ENCODE measurements around the gene MEF2B.

Gene MEF2B

DNA sequence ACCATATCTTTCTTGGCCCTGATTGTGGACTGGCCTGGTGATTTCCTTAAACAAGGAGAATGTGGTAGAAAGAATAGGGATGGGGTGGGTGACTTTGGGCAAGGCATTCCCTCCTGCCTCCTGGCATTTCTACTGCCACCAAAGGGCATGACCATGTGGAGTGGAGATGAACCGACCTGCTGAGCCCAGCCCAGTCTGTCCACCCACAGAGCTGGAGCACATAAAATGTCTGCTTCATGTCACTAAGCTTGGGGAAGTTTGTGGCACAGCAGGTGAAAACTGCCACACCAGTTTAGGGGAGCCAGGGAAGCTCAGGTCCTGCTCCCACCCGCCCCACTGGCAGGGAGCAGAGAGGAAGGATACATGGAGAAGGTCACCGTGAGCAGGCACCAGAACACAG lies 38.1 kb downstream of the MEF2B start:
- TF ChIP-seq KLF9 (tag by site-specific recombination; IDR thresholded peaks at IDR 0.05; ENCODE audit: low read depth) (no peak), ZNF664 (tag by site-specific recombination; IDR thresholded peaks at IDR 0.05) (no peak), ZNF155 (tag by site-specific recombination; IDR thresholded peaks at IDR 0.05) (no peak), TRIM28 (IDR thresholded peaks at IDR 0.05; ENCODE audit: borderline replicate concordance, low read length) (peak; percentile 93; the same call in 1 of the 2 replicates), ZNF791 (tag by site-specific recombination; IDR thresholded peaks at IDR 0.05) (no peak), ZNF792 (tag by site-specific recombination; IDR thresholded peaks at IDR 0.05) (no peak), SETDB1 (IDR thresholded peaks at IDR 0.05; ENCODE audit: insufficient read length, low read length) (peak; percentile 87)
- TF ChIP-seq, protein P1, sequence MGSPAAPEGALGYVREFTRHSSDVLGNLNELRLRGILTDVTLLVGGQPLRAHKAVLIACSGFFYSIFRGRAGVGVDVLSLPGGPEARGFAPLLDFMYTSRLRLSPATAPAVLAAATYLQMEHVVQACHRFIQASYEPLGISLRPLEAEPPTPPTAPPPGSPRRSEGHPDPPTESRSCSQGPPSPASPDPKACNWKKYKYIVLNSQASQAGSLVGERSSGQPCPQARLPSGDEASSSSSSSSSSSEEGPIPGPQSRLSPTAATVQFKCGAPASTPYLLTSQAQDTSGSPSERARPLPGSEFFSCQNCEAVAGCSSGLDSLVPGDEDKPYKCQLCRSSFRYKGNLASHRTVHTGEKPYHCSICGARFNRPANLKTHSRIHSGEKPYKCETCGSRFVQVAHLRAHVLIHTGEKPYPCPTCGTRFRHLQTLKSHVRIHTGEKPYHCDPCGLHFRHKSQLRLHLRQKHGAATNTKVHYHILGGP (tag by site-specific recombination; IDR thresholded peaks at IDR 0.05) = no peak
- TF ChIP-seq, protein P2, sequence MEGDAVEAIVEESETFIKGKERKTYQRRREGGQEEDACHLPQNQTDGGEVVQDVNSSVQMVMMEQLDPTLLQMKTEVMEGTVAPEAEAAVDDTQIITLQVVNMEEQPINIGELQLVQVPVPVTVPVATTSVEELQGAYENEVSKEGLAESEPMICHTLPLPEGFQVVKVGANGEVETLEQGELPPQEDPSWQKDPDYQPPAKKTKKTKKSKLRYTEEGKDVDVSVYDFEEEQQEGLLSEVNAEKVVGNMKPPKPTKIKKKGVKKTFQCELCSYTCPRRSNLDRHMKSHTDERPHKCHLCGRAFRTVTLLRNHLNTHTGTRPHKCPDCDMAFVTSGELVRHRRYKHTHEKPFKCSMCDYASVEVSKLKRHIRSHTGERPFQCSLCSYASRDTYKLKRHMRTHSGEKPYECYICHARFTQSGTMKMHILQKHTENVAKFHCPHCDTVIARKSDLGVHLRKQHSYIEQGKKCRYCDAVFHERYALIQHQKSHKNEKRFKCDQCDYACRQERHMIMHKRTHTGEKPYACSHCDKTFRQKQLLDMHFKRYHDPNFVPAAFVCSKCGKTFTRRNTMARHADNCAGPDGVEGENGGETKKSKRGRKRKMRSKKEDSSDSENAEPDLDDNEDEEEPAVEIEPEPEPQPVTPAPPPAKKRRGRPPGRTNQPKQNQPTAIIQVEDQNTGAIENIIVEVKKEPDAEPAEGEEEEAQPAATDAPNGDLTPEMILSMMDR (tag by site-specific recombination; IDR thresholded peaks at IDR 0.05) = no peak
- Histone ChIP-seq H3K4me1 (ENCODE audit: control insufficient read depth, insufficient read depth, low read length) (no peaks in the 10 kb centered on the region), H3K9me3 (ENCODE audit: control insufficient read depth, insufficient read depth, low read depth, low read length) (no peaks in the 10 kb centered on the region), H3K4me3 (ENCODE audit: low read depth, low read length) (no peak overlapping the region), H3K36me3 (ENCODE audit: control insufficient read depth in 2 of 2, insufficient read depth in 1 of 2, low read length in 2 of 2) (peaks cover 4 to 41% of the 10 kb centered on the region in 2 experiments; a peak in 2 of 3 replicates), H3K27ac (ENCODE audit: extremely low read depth, low read depth, low read length) (no peak overlapping the region)
- CTCF ChIA-PET = interaction anchor here (0.6 kb wide), 1 partner anchor 36 kb away, joined by 3 read pairs; no protein-coding TSS in a partner anchor
- POLR2A ChIA-PET = no interaction called here

DNA sequence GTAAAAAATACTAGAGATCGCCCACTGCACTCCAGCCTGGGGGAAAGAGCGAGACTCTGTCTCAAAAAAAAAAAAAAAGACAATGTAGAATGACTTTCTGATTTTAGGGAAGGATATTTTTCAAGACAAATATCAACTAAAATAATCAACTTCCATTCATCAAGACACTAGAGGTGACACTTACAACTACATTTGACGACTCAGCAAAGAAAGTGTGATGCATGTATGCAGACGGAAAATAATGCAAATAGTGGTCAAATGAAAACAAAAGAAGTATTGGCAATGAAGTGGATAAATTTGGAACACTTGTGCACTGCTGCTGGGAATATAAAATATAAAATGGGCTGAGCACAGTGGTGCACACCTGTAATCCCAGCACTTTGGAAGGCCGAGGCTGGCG lies 44.0 kb downstream of the MEF2B start:
- H3K27ac ChIP-seq (ENCODE audit: extremely low read depth, low read depth, low read length) = no peak overlapping the region
- no peak for TF ChIP-seq ZNF416 (tag by site-specific recombination; IDR thresholded peaks at IDR 0.05)
- no peak for TF ChIP-seq GLI2 (tag by site-specific recombination; IDR thresholded peaks at IDR 0.05; ENCODE audit: borderline replicate concordance, low read depth)
- H3K4me3 ChIP-seq (ENCODE audit: low read depth, low read length) = no peak overlapping the region
- POLR2A ChIA-PET = no interaction called here
- peaks cover 13 to 41% of the 10 kb centered on the region in 2 experiments; a peak in 2 of 3 replicates for H3K36me3 ChIP-seq (ENCODE audit: control insufficient read depth in 2 of 2, insufficient read depth in 1 of 2, low read length in 2 of 2)
- CTCF ChIA-PET = no interaction called here
- no peaks in the 10 kb centered on the region for H3K4me1 ChIP-seq (ENCODE audit: control insufficient read depth, insufficient read depth, low read length)
- no peaks in the 10 kb centered on the region for H3K9me3 ChIP-seq (ENCODE audit: control insufficient read depth, insufficient read depth, low read depth, low read length)

DNA sequence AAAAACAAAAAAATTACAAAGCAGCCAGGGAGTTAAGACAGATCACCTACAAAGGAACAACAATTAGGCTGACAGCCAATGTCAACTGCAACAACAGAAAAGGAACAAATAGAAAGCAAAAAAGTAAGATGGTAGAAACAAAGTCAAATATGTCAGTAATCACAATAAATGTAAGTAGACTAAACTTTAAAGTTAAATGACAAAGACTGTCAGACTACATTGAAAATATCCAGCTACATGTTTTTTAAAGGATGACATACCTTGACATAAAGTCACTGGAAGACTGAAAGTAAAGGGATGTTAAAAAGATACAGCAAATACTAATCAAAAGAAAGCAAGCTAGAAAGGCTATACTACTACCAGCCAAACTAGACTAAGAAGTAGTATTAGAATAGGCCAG lies 46.7 kb downstream of the MEF2B start:
- Histone ChIP-seq H3K4me3 (ENCODE audit: low read depth, low read length) (no peak overlapping the region), H3K27ac (ENCODE audit: extremely low read depth, low read depth, low read length) (no peak overlapping the region), H3K9me3 (ENCODE audit: control insufficient read depth, insufficient read depth, low read depth, low read length) (no peaks in the 10 kb centered on the region), H3K36me3 (ENCODE audit: control insufficient read depth in 2 of 2, insufficient read depth in 1 of 2, low read length in 2 of 2) (peaks cover 15 to 52% of the 10 kb centered on the region in 2 experiments; a peak in 2 of 3 replicates), H3K4me1 (ENCODE audit: control insufficient read depth, insufficient read depth, low read length) (no peaks in the 10 kb centered on the region)
- TF ChIP-seq ZNF791 (tag by site-specific recombination; IDR thresholded peaks at IDR 0.05) (no peak), ZNF747 (tag by site-specific recombination; IDR thresholded peaks at IDR 0.05) (no peak), ZNF670 (tag by site-specific recombination; IDR thresholded peaks at IDR 0.05; ENCODE audit: low read depth) (no peak), ZBTB8A (tag by site-specific recombination; IDR thresholded peaks at IDR 0.05) (no peak), ZNF830 (tag by site-specific recombination; IDR thresholded peaks at IDR 0.05; ENCODE audit: low read depth) (no peak), ZNF292 (tag by site-specific recombination; IDR thresholded peaks at IDR 0.05; ENCODE audit: borderline replicate concordance, low read depth) (no peak), ZNF549 (tag by site-specific recombination; IDR thresholded peaks at IDR 0.05) (no peak)
- TF ChIP-seq, protein P3, sequence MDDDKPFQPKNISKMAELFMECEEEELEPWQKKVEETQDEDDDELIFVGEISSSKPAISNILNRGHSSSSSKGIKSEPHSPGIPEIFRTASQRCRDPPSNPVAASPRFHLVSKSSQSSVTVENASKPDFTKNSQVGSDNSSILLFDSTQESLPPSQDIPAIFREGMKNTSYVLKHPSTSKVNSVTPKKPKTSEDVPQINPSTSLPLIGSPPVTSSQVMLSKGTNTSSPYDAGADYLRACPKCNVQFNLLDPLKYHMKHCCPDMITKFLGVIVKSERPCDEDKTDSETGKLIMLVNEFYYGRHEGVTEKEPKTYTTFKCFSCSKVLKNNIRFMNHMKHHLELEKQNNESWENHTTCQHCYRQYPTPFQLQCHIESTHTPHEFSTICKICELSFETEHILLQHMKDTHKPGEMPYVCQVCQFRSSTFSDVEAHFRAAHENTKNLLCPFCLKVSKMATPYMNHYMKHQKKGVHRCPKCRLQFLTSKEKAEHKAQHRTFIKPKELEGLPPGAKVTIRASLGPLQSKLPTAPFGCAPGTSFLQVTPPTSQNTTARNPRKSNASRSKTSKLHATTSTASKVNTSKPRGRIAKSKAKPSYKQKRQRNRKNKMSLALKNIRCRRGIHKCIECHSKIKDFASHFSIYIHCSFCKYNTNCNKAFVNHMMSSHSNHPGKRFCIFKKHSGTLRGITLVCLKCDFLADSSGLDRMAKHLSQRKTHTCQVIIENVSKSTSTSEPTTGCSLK (tag by site-specific recombination; IDR thresholded peaks at IDR 0.05) = no peak
- TF ChIP-seq, protein P4, sequence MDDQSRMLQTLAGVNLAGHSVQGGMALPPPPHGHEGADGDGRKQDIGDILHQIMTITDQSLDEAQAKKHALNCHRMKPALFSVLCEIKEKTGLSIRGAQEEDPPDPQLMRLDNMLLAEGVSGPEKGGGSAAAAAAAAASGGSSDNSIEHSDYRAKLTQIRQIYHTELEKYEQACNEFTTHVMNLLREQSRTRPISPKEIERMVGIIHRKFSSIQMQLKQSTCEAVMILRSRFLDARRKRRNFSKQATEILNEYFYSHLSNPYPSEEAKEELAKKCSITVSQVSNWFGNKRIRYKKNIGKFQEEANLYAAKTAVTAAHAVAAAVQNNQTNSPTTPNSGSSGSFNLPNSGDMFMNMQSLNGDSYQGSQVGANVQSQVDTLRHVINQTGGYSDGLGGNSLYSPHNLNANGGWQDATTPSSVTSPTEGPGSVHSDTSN (CRISPR knock-in tag; IDR thresholded peaks at IDR 0.05) = no peak
- TF ChIP-seq, protein P5, sequence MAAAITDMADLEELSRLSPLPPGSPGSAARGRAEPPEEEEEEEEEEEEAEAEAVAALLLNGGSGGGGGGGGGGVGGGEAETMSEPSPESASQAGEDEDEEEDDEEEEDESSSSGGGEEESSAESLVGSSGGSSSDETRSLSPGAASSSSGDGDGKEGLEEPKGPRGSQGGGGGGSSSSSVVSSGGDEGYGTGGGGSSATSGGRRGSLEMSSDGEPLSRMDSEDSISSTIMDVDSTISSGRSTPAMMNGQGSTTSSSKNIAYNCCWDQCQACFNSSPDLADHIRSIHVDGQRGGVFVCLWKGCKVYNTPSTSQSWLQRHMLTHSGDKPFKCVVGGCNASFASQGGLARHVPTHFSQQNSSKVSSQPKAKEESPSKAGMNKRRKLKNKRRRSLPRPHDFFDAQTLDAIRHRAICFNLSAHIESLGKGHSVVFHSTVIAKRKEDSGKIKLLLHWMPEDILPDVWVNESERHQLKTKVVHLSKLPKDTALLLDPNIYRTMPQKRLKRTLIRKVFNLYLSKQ (tag by site-specific recombination; IDR thresholded peaks at IDR 0.05; ENCODE audit: borderline replicate concordance) = no peak
- CTCF ChIA-PET = no interaction called here
- POLR2A ChIA-PET = interaction anchor here (0.7 kb wide), 1 partner anchor 28 kb away, joined by 4 read pairs; no protein-coding TSS in a partner anchor

Measured in HEK293 (cell line).